CD14-positive monocyte (primary cell): Measurements from ENCODE around the gene CACYBP. TPM values are rescaled to one million over a fixed set of nuclear protein-coding genes. Genes with fewer than 3 reads are reported as not detected.

Experiments
- DNase-seq, 3 donors: peaks; one replicate each; pipeline ENCODE4 v3.0.0-alpha.2; 2011 to 2022
- H2AFZ ChIP-seq: 2 replicates; pipeline ENCODE4 v1.6.0; 2012; ENCODE audit warnings: mild to moderate bottlenecking, low read depth, low read length, inconsistent platforms; ENCODE audit not compliant: insufficient read depth, poor library complexity, severe bottlenecking
- H3K27ac ChIP-seq, 2 donors: 1 replicate in 1 of 2; 2 replicates in 1 of 2; pipeline ENCODE4 v1.5.1; 2012 to 2013; ENCODE audit warnings: low read length in 2 of 2, control low read depth in 1 of 2, inconsistent platforms in 1 of 2, low read depth in 1 of 2, mild to moderate bottlenecking in 1 of 2
- H3K27me3 ChIP-seq, 2 donors: one replicate each; pipeline versions ENCODE4 v1.6.0 to v1.6.1; 2011 to 2013; ENCODE audit warnings: low read length in 2 of 2; ENCODE audit not compliant: control insufficient read depth in 2 of 2, insufficient read depth in 2 of 2
- H3K36me3 ChIP-seq, 2 donors: replicated peaks in 1 of 2; 1 replicate in 1 of 2; 2 replicates in 1 of 2; pipeline versions ENCODE4 v1.5.1 to v1.6.1; 2012 to 2013; ENCODE audit warnings: low read length in 2 of 2, control low read depth in 1 of 2, inconsistent platforms in 1 of 2, mild to moderate bottlenecking in 1 of 2; ENCODE audit not compliant: insufficient read depth in 2 of 2, control insufficient read depth in 1 of 2
- H3K4me1 ChIP-seq, 2 donors: 1 replicate in 1 of 2; 2 replicates in 1 of 2; pipeline versions ENCODE4 v1.5.1 to v1.6.1; 2012 to 2013; ENCODE audit warnings: low read length in 2 of 2, control low read depth in 1 of 2, inconsistent platforms in 1 of 2, mild to moderate bottlenecking in 1 of 2, moderate library complexity in 1 of 2; ENCODE audit not compliant: insufficient read depth in 2 of 2, control insufficient read depth in 1 of 2
- H3K4me2 ChIP-seq: replicated peaks from 2 replicates; pipeline ENCODE3; 2012; ENCODE audit warnings: low read length, moderate library complexity, mild to moderate bottlenecking; ENCODE audit not compliant: poor library complexity, severe bottlenecking; ENCODE audit errors: extremely low read depth
- H3K4me3 ChIP-seq, 3 experiments: fragments of 200-600 bp in 1 of 3; sonication (generic) in 1 of 3; replicated peaks in 1 of 3; 1 replicate in 2 of 3; 2 replicates in 1 of 3; pipeline ENCODE4 v1.5.1; 2011 to 2013; ENCODE audit warnings: low read length in 3 of 3, mild to moderate bottlenecking in 3 of 3, control low read depth in 2 of 3, low read depth in 2 of 3, inconsistent platforms in 1 of 3, moderate library complexity in 1 of 3
- H3K79me2 ChIP-seq: 2 replicates; pipeline ENCODE4 v1.6.0; 2012; ENCODE audit warnings: mild to moderate bottlenecking, control low read depth, inconsistent platforms, low read length, moderate library complexity; ENCODE audit not compliant: insufficient read depth
- H3K9ac ChIP-seq: 2 replicates; pipeline ENCODE4 v1.6.0; 2017; ENCODE audit warnings: low read length, mild to moderate bottlenecking; ENCODE audit not compliant: insufficient read depth, poor library complexity, severe bottlenecking
- H3K9me3 ChIP-seq, 2 donors: replicated peaks in 1 of 2; 1 replicate in 1 of 2; 2 replicates in 1 of 2; pipeline versions ENCODE4 v1.5.1 to v1.6.1; 2012 to 2013; ENCODE audit warnings: low read length in 2 of 2, control low read depth in 1 of 2; ENCODE audit not compliant: control insufficient read depth in 1 of 2, insufficient read depth in 1 of 2
- H4K20me1 ChIP-seq: 2 replicates; pipeline ENCODE4 v1.6.0; 2012; ENCODE audit warnings: mild to moderate bottlenecking, low read length, control low read depth, moderate library complexity; ENCODE audit not compliant: insufficient read depth
- H3K27ac Mint-ChIP-seq, 7 donors: one replicate each; pipeline ENCODE4 v1.8.0; 2020; ENCODE audit warnings: mild to moderate bottlenecking in 7 of 7, mixed read lengths in 7 of 7, moderate library complexity in 6 of 7, inconsistent platforms in 2 of 7
- H3K27me3 Mint-ChIP-seq, 3 donors: one replicate each; pipeline ENCODE4 v1.8.0; 2021 to 2022; ENCODE audit warnings: low read depth in 3 of 3, mild to moderate bottlenecking in 3 of 3, mixed read lengths in 3 of 3, moderate library complexity in 3 of 3, inconsistent platforms in 1 of 3
- H3K36me3 Mint-ChIP-seq, 2 donors: one replicate each; pipeline ENCODE4 v1.8.0; 2020; ENCODE audit warnings: mixed read lengths in 2 of 2, inconsistent platforms in 1 of 2, mild to moderate bottlenecking in 1 of 2
- H3K4me1 Mint-ChIP-seq: one replicate; pipeline ENCODE4 v1.8.0; 2020; ENCODE audit warnings: mild to moderate bottlenecking, mixed read lengths
- H3K4me3 Mint-ChIP-seq, 2 donors: one replicate each; pipeline ENCODE4 v1.8.0; 2020; ENCODE audit warnings: mild to moderate bottlenecking in 2 of 2, mixed read lengths in 2 of 2, moderate library complexity in 1 of 2
- H3K9me3 Mint-ChIP-seq, 7 donors: one replicate each; pipeline ENCODE4 v1.8.0; 2020 to 2022; ENCODE audit warnings: mixed read lengths in 7 of 7, mild to moderate bottlenecking in 6 of 7, moderate library complexity in 6 of 7, inconsistent platforms in 2 of 7
- CTCF ChIP-seq: fragments of 200-600 bp; IDR thresholded peaks from one replicate; pipeline ENCODE4 v1.8.0; 2022; ENCODE audit warnings: antibody characterized with exemption, mild to moderate bottlenecking
- WGBS: methylation state at CpG from one replicate; pipeline ENCODE4 v1.1.5; 2013; ENCODE audit warnings: missing lambda C conversion rate; ENCODE audit not compliant: insufficient coverage; 5-methylcytosine and 5-hydroxymethylcytosine counted together
- intact Hi-C, 2 donors: fragments of 100-400 bp; cut with micrococcal nuclease; formaldehyde crosslinking; loops; one replicate each; pipeline versions ENCODE4 v1.15.0 to v1.15.1; 2023
- polyA plus RNA-seq, 3 donors: library from polyadenylated mRNA; depleted of rRNA in 1 of 3; unstranded in 2 of 3; stranded (reverse) in 1 of 3; fragments of 300-500 nt in 2 of 3; fragments of >200 nt in 1 of 3; fragmentation: Illumina TruSeq in 2 of 3; gene quantifications; 1 replicate in 2 of 3; 2 replicates in 1 of 3; pipeline ENCODE4 v1.2.3, GENCODE V29; 2012 to 2021

CACYBP gene
- polyA plus RNA-seq, 3 donors, result 15.0 to 86.9 (median 74.8) TPM

- peak overlapping the region; percentile 97 for H3K9ac ChIP-seq
- WGBS, result under 1% methylated on average over 57 of the region's 58 CpGs
- peak overlapping the region; percentile 84 for H2AFZ ChIP-seq
- H3K36me3 ChIP-seq, result peaks cover 0 to 23% of the 10 kb centered on the region in 2 donors
- peaks cover 27 to 39% of the 10 kb centered on the region in 2 donors for H3K4me1 ChIP-seq
- H3K36me3 Mint-ChIP-seq, result peaks cover 10 to 13% of the 10 kb centered on the region in 2 donors
- H3K27me3 Mint-ChIP-seq, result no peaks in the 10 kb centered on the region
- no peak overlapping the region for H3K27ac Mint-ChIP-seq
- intact Hi-C loops, result loop anchor here (2.0 to 10.0 kb wide), 3 partner anchors 23 to 975 kb away; partner anchors contain the start of genes MRPS14 (in 1 of the 2) and RC3H1 (in 1 of the 2)
- peak overlapping the region; percentile 52 to 81 (median 75) for H3K4me3 ChIP-seq
- H3K4me2 ChIP-seq, result peak overlapping the region; percentile 75
- no peaks in the 10 kb centered on the region for H3K27me3 ChIP-seq
- peaks cover 26% of the 10 kb centered on the region for H4K20me1 ChIP-seq
- no peak for TF ChIP-seq CTCF
- peak overlapping the region; percentile 95 to 100 for H3K27ac ChIP-seq
- peak; percentile 99 for DNase-seq
- no peaks in the 10 kb centered on the region for H3K9me3 ChIP-seq
- peaks cover 46% of the 10 kb centered on the region for H3K79me2 ChIP-seq
- no peaks in the 10 kb centered on the region for H3K9me3 Mint-ChIP-seq
- H3K4me3 Mint-ChIP-seq, result no peak overlapping the region
- H3K4me1 Mint-ChIP-seq, result peaks cover 38% of the 10 kb centered on the region
These were observed 371 bp upstream of the CACYBP start for GRCh38 chr1:174999216-174999935.

- intact Hi-C loops, result loop anchor here in 1 of 2 donors (10.0 kb wide), 1 partner anchor 976 kb away; the partner anchor contains the start of gene RC3H1
- Histone ChIP-seq H3K4me2 (peak overlapping the region; percentile 75), H3K4me1 (peaks cover 27 to 42% of the 10 kb centered on the region in 2 donors), H3K27ac (peak overlapping the region; percentile 63 to 100), H4K20me1 (peaks cover 37% of the 10 kb centered on the region), H3K9ac (peak overlapping the region; percentile 97), H2AFZ (peak overlapping the region; percentile 84), H3K79me2 (peaks cover 59% of the 10 kb centered on the region), H3K27me3 (no peaks in the 10 kb centered on the region), H3K9me3 (no peaks in the 10 kb centered on the region), H3K36me3 (peaks cover 0 to 20% of the 10 kb centered on the region in 2 donors), H3K4me3 (peak overlapping the region; percentile 75 to 81 (median 76))
- H3K36me3 Mint-ChIP-seq, result peaks cover 15% of the 10 kb centered on the region in 2 donors
- no peak overlapping the region for H3K4me3 Mint-ChIP-seq
- DNase-seq, result peak in 2 of 3 donors; percentile 7 to 25
- peak overlapping the region in 3 of 7 donors; percentile 86 to 88 (median 87) for H3K27ac Mint-ChIP-seq
- H3K27me3 Mint-ChIP-seq, result no peaks in the 10 kb centered on the region
- TF ChIP-seq CTCF, result no peak
- peaks cover 40% of the 10 kb centered on the region for H3K4me1 Mint-ChIP-seq
- 8% methylated on average over 4 of the region's 5 CpGs for WGBS
- no peaks in the 10 kb centered on the region for H3K9me3 Mint-ChIP-seq
These were observed 995 bp downstream of the CACYBP start for GRCh38 chr1:175000697-175001187.
